Hypothalamus (tissue), 51 donors: Measurements from ENCODE around the gene ACSL4.
"Not testable (repeated sequence)": the region's sequence is repeated elsewhere in the genome, so short reads cannot be mapped to it uniquely, and the experiment has no call there.

Source experiments
- DNase-seq, 51 donors: peaks; one replicate each; lab custom pipeline; 2025; lab: John Stamatoyannopoulos, UW

Gene ACSL4

DNA sequence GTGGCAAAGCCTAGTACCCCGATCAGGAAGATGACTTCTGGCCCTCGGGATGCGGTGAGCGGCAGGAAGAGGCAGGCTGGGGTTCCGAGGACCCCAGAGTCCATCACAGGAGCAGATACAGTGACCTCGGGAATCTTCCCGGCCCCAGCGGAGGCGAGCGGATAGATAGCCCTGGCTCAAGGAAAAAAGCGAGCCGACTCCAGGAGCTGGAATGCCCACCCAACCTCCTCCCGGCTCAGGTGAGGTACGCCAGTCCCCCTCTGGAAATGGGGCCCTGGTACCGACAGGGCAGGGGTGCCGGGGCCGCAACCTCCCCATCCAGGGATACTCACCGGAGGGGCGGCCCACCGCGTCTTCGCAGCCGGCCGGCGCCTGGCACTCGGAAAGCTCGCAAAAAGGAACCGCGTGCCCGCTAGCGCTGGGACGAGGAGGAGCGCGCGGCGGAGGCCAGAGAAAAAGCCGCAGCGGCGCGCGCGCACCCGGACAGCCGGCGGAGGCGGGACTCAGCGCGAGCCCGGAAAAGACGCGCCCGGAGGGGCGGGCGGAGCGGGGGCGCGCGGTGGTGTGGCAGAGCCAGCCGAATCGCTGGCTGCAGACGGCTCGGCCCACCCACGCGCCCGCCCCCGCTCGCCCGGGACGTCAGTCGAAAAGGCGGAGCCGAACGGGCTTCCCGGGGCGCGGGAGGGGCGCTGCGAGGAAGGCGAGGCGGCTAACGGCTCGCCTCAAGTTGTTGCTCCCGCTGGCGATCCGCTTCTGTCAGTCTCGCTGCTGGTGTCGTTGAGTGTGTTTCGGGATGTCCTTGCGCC, at the start of gene ACSL4:
Gene ACSL4 (minus strand): TSS at position 451 of the 806 bp plus-strand sequence. CDS start 49,894 bp downstream, outside the sequence.
- peak; percentile 2 to 88 (median 72) for DNase-seq

DNA sequence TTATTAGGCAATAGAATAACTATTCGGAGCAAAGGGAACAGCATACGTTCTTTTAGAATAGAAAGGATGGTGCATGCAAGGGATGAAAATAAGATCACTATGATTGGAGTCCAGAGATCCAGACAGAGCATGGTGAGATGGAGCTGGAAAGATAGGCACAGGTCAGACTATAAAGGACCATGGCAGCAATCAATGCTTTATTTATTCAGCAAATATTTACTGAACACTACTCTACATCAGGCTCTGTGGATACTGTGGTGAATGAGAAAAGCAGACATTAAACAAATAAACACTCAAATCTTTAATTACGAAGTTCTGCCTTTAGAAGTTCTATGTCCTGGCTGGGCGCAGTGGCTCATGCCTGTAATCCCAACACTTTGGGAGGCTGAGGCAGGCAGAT, 44.7 kb upstream of the ACSL4 start:
- no peak for DNase-seq

- DNase-seq = no peak
Measured at GRCh38 chrX:109776986-109777385, 43.9 kb upstream of the ACSL4 start.

DNA sequence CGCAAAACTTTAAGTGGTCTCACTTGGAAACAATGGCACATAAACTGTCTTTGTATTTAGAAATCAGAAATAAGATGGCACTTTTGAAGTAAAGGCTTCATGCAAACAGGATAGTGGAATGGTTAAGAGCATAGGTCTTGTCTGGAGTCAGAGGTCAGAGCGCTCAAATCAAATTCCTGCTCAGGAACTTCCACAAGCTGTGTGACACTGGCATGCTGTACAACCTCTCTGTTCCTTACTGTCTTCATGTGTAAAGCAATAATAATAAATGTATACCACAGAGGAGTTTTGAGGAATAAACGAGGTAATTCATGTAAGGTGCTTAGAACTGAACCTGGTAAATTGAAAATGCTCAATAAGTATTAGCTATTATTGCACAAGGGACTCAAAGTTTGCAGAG, 43.4 kb upstream of the ACSL4 start:
- no peak for DNase-seq

- DNase-seq = no peak
Measured at GRCh38 chrX:109775386-109775785, 42.3 kb upstream of the ACSL4 start.

GRCh38 chrX:109774706-109775105, 41.6 kb upstream of the ACSL4 start:
- no peak for DNase-seq

DNA sequence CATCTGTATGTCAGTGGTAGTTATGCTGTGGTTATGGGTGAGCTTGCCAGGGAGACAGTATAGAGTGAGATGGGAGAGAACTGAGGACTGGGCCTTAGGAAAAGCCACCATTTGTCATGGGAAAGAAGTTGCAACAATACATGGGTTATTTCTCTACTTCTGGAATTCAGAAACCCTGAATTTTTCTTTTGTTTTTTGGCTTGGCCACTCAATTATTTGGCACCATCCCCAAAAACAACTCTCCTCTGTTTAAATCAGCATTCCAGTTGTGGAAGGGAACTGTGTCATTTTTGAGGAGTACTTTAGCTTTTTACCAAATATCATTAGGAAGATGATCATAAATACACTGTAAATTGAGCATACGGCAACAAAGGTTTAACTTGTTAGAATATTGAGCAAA, 41.1 kb upstream of the ACSL4 start:
- DNase-seq = no peak

DNA sequence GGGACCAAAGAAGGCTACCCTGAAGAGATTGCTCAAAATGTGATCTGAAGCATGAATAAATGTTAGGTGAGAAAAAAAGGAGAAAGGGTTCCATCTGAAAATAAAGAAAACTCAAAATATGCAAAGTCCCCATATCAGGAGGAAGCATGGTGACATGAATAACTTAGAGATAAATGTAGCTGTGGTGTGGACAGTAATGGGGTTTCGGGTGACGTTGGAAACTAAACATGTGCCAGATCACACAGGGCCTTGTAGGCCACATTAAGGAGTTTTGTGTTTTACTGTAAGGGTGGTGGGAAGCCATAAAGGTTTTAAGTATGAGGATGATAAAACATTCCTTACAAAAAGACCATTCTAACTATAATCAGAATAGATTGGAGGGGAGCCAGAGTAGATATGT, 40.3 kb upstream of the ACSL4 start:
- DNase-seq = no peak

DNA sequence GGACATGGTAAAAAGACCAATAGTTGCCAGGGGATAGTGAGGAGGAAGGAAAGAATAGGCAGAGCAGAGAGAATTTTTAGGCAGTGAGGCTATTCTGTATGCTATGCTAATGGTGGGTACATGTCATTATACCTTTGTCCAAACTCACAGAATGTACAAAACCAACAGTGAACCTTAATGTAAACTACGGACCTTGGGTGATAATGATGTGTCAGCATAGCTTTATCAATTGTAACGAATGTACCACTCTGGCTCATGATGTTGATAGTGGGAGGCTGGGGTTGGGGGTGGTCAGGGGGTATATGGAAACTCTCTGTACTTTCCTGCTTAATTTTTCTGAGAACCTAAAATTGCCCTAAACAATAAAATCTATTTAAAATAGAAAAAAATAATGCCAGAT, 37.7 kb upstream of the ACSL4 start:
- DNase-seq = no peak

GRCh38 chrX:109760922-109761250, 27.8 kb upstream of the ACSL4 start:
- no peak for DNase-seq

DNA sequence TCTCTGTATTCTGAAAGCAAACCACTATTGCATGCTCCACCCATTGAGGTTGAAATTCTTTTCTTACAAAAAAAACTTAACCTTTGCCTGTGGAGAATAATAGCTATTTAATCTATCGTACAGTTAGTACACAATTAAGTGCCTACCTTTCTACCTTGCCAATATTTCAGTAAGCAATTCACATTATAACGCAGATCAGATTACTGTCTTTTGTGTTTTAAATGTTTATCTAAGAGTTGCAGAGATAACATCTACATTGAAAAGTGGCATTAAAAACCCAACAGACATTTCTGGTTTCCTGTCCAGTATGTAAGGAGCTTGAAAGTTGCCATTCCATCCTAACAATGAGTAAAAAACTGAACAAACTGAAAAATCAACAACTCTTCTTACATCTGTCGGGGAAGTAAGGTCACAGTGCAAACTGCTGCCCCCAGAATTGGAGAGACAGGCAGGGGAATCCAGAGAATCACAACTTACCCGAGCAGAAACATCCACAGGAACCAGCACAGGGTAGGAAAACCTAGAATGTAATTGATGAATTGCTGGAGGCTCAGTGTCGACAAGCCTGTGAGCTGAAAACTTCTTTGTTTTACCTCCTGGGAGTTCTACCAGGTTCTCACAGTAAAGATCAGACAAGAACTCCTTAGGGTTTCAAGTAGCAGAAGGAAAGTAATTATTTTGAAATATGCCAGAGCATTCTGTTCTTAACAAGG, 27.3 kb upstream of the ACSL4 start:
- DNase-seq = no peak

GRCh38 chrX:109753256-109753655, 20.2 kb upstream of the ACSL4 start:
- no peak for DNase-seq

DNA sequence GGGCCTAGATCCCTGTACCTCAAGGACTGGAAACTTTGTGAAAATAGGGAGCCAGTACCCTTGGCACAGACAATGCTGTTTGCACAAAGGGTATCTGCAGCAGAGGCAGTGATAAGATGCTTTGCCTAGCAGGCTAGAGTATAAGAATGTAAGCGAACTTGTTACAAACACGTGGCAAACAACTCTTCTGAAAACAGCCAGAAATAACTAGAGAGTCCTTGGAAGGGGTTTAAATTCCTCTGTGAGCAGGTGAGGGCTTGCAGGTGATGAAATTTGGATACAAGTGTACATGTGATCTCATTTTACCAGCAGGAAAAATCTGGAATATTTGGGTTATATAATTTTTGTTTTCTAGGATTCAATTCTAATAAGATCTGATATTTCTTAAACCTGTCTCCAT, 18.6 kb upstream of the ACSL4 start:
- DNase-seq = no peak

GRCh38 chrX:109749207-109749606, 16.1 kb upstream of the ACSL4 start:
- no peak for DNase-seq

- no peak for DNase-seq
Measured at GRCh38 chrX:109747681-109748080, 14.6 kb upstream of the ACSL4 start.

DNA sequence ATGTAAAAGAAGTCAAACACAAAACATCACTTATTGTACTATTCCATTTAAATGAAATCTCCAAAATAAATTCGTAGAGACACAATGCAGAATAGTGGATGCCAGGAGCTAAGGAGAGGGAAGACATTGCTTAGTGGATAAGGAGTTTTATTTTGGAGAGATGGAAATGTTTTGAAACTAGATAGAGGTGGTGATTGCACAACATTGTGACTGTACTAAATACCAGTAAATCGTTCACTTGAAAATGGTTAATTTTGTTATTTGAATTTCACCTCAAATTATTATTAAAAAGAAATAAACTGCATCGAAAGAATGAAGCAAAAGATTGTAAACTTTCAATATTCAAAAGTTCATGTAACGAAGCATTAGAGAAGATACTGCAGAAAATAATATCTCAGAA, 9.7 kb upstream of the ACSL4 start:
- DNase-seq = no peak

GRCh38 chrX:109740896-109741295, 7.8 kb upstream of the ACSL4 start:
- DNase-seq = not testable (repeated sequence)

DNA sequence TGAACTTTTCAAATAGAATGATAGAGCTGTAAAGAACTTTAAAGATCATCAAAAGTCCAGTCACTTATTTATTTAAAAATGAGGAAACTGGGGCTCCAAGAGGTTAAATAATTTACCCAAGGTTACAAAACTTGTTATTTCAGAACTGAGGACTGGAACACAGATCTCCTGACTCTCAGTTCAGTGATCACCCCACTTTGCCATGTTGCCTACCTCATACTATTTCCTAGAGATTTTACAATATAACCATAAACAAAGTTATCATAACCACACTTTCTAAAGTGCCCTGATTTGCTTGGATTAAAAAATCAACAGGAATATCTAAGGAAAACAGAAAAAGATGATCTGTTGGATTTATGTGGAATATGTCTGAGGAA, 7.4 kb upstream of the ACSL4 start:
- no peak for DNase-seq

- DNase-seq = no peak
Measured at GRCh38 chrX:109739625-109740432, 6.8 kb upstream of the ACSL4 start.

- no peak for DNase-seq
Measured at GRCh38 chrX:109735202-109735744, 2.2 kb upstream of the ACSL4 start.

- DNase-seq = no peak
Measured at GRCh38 chrX:109733613-109734083, 591 bp upstream of the ACSL4 start.
